Esophagus squamous epithelium (tissue), 5 donors: ENCODE results near the gene ASTN2. TPM values are rescaled to one million over a fixed set of nuclear protein-coding genes. Genes with fewer than 3 reads are reported as not detected.

Source experiments
- DNase-seq: peaks from one replicate; lab custom pipeline; 2025; lab: John Stamatoyannopoulos, UW
- H3K27ac ChIP-seq, 4 donors: fragments of 200-600 bp; sonication (generic); one replicate each; pipeline ENCODE4 v1.5.1; 2016 to 2019; ENCODE audit warnings: mild to moderate bottlenecking in 1 of 4
- H3K27me3 ChIP-seq, 4 donors: fragments of 200-600 bp; sonication (generic); 1 replicate in 3 of 4; 2 replicates in 1 of 4; pipeline versions ENCODE4 v1.5.1 to v1.6.0; 2017 to 2021; ENCODE audit warnings: antibody characterized with exemption in 1 of 4
- H3K36me3 ChIP-seq, 3 donors: fragments of 200-600 bp; sonication (generic); one replicate each; pipeline ENCODE4 v1.5.1; 2016 to 2019
- H3K4me1 ChIP-seq, 3 donors: fragments of 200-600 bp; sonication (generic); one replicate each; pipeline ENCODE4 v1.5.1; 2017 to 2019
- H3K4me3 ChIP-seq, 4 donors: fragments of 200-600 bp; sonication (generic); 1 replicate in 3 of 4; 2 replicates in 1 of 4; pipeline ENCODE4 v1.5.1; 2016 to 2019; ENCODE audit warnings: mild to moderate bottlenecking in 2 of 4, moderate library complexity in 1 of 4
- H3K9me3 ChIP-seq, 3 donors: fragments of 200-600 bp; sonication (generic); one replicate each; pipeline ENCODE4 v1.5.1; 2016 to 2019
- CTCF ChIP-seq, 6 experiments: fragments of 450-650 bp in 4 of 6; fragments of 200-600 bp in 2 of 6; sonication (generic) in 2 of 6; IDR thresholded peaks; one replicate each; pipeline ENCODE4 v1.5.1; 2016 to 2019; ENCODE audit warnings: antibody characterized with exemption in 6 of 6, mild to moderate bottlenecking in 4 of 6, moderate library complexity in 4 of 6
- POLR2A ChIP-seq, 4 donors: fragments of 450-650 bp; IDR thresholded peaks; one replicate each; pipeline ENCODE4 v1.6.1; 2017; ENCODE audit warnings: antibody characterized with exemption in 4 of 4, mild to moderate bottlenecking in 4 of 4, moderate library complexity in 3 of 4
- WGBS, 2 donors: methylation state at CpG; one replicate each; pipeline ENCODE4 v1.1.5; 2018; 5-methylcytosine and 5-hydroxymethylcytosine counted together
- intact Hi-C: fragments of 100-400 bp; cut with DNase I; formaldehyde crosslinking; loops from one replicate; pipeline ENCODE4 v1.15.0; 2022
- total RNA-seq, 4 donors: library from RNA; depleted of rRNA; stranded (reverse); fragments of >200 nt; gene quantifications; one replicate each; pipeline ENCODE4 v1.1.0, GENCODE V29; 2016
- donor health status: DM: yes; HTN: yes; CAD: no.

The ASTN2 gene
- total RNA-seq, 4 donors from 2014 or later: 0.13 to 1.9 (median 0.27) TPM; not detected in 1

GRCh38 chr9:116409129-116409528, 1005.7 kb downstream of the ASTN2 start:
- no peaks in the 10 kb centered on the region for H3K27me3 ChIP-seq
- WGBS, 2 donors: 64 to 76% methylated on average over 2 of the region's 2 CpGs
- TF ChIP-seq POLR2A (IDR thresholded peaks at IDR 0.05): no peak
- TF ChIP-seq CTCF (IDR thresholded peaks at IDR 0.05): no peak
- no peaks in the 10 kb centered on the region for H3K4me1 ChIP-seq
- H3K9me3 ChIP-seq: no peaks in the 10 kb centered on the region
- H3K4me3 ChIP-seq: no peak overlapping the region
- DNase-seq: no peak
- H3K27ac ChIP-seq: no peak overlapping the region
- intact Hi-C loops: no loop called here
- H3K36me3 ChIP-seq: no peaks in the 10 kb centered on the region

- no peaks in the 10 kb centered on the region for H3K9me3 ChIP-seq
- no peak for DNase-seq
- TF ChIP-seq POLR2A (IDR thresholded peaks at IDR 0.05): no peak
- TF ChIP-seq CTCF (IDR thresholded peaks at IDR 0.05): no peak
- intact Hi-C loops: no loop called here
- H3K27me3 ChIP-seq: no peaks in the 10 kb centered on the region
- no peaks in the 10 kb centered on the region for H3K36me3 ChIP-seq
- H3K4me1 ChIP-seq: no peaks in the 10 kb centered on the region
- H3K4me3 ChIP-seq: no peak overlapping the region
- H3K27ac ChIP-seq: no peak overlapping the region
- WGBS, 2 donors: 73 to 84% methylated on average over 2 of the region's 2 CpGs
Observed at GRCh38 chr9:116406469-116406868, 1008.4 kb downstream of the ASTN2 start.

- H3K36me3 ChIP-seq: no peaks in the 10 kb centered on the region
- H3K27me3 ChIP-seq: no peaks in the 10 kb centered on the region
- 86 to 89% methylated on average over 1 of the region's 1 CpG for WGBS, 2 donors
- H3K4me1 ChIP-seq: no peaks in the 10 kb centered on the region
- no peak for TF ChIP-seq CTCF (IDR thresholded peaks at IDR 0.05)
- no peak for TF ChIP-seq POLR2A (IDR thresholded peaks at IDR 0.05)
- no peak overlapping the region for H3K4me3 ChIP-seq
- intact Hi-C loops: no loop called here
- DNase-seq: no peak
- no peak overlapping the region for H3K27ac ChIP-seq
- H3K9me3 ChIP-seq: no peaks in the 10 kb centered on the region
Observed at GRCh38 chr9:116405321-116405720, 1009.5 kb downstream of the ASTN2 start.

GRCh38 chr9:116404228-116404627, 1010.6 kb downstream of the ASTN2 start:
- Histone ChIP-seq H3K4me1 (no peaks in the 10 kb centered on the region), H3K27ac (no peak overlapping the region), H3K4me3 (no peak overlapping the region), H3K9me3 (no peaks in the 10 kb centered on the region), H3K36me3 (no peaks in the 10 kb centered on the region), H3K27me3 (no peaks in the 10 kb centered on the region)
- 87% methylated on average over 3 of the region's 3 CpGs for WGBS, 2 donors
- TF ChIP-seq POLR2A (IDR thresholded peaks at IDR 0.05) (no peak), CTCF (IDR thresholded peaks at IDR 0.05) (no peak)
- intact Hi-C loops: no loop called here
- DNase-seq: no peak

GRCh38 chr9:116403171-116403570, 1011.7 kb downstream of the ASTN2 start:
- H3K9me3 ChIP-seq: no peaks in the 10 kb centered on the region
- DNase-seq: no peak
- H3K4me1 ChIP-seq: no peaks in the 10 kb centered on the region
- no peak for TF ChIP-seq CTCF (IDR thresholded peaks at IDR 0.05)
- no peak for TF ChIP-seq POLR2A (IDR thresholded peaks at IDR 0.05)
- H3K36me3 ChIP-seq: no peaks in the 10 kb centered on the region
- intact Hi-C loops: no loop called here
- H3K27ac ChIP-seq: no peak overlapping the region
- H3K27me3 ChIP-seq: no peaks in the 10 kb centered on the region
- no peak overlapping the region for H3K4me3 ChIP-seq
